ENCODE measurements around the gene FARS2. TPM values are rescaled to one million over a fixed set of nuclear protein-coding genes. Genes with fewer than 3 reads are reported as not detected.

Gene FARS2
- total and polyA plus RNA-seq, 2 donors (not counting 3 experiments of a cell fraction or from before 2014, with no cell fraction given): 20.2 to 20.5 TPM

- no peak for FAIRE-seq
- no peaks in the 10 kb centered on the region for H3K79me2 ChIP-seq (ENCODE audit: control insufficient read depth, insufficient read depth, low read length)
- no peaks in the 10 kb centered on the region for H3K9me1 ChIP-seq (replicated peaks; ENCODE audit: control insufficient read depth, extremely low read depth, insufficient read depth, low read length)
- no peaks in the 10 kb centered on the region for H4K20me1 ChIP-seq (replicated peaks; ENCODE audit: control insufficient read depth, extremely low read depth, insufficient read depth, low read length)
- no peak overlapping the region for H3K4me3 ChIP-seq (replicated peaks in 1 of 3; ENCODE audit: insufficient read depth in 1 of 3, low read depth in 1 of 3, low read length in 3 of 3)
- no peak for DNase-seq (ENCODE audit: low read depth, low spot score)
- H3K9ac ChIP-seq (replicated peaks; ENCODE audit: extremely low read depth, insufficient read depth, low read length): no peak overlapping the region
- dilution Hi-C loops (cut with MboI; ENCODE audit: extremely low pct_ligation_motif_present, low sequenced_read_pairs) (no loop called here), intact Hi-C loops (cut with micrococcal nuclease) (no loop called here)
- H3K4me1 ChIP-seq (ENCODE audit: control insufficient read depth, extremely low read depth, insufficient read depth, low read length): no peaks in the 10 kb centered on the region
- CTCF ChIA-PET: no interaction called here
- no peak overlapping the region for H3K27ac ChIP-seq (ENCODE audit: insufficient read depth, low read depth, low read length)
- no TSS peak for BruUV-seq (replicated peaks)
- no peak overlapping the region for H3K4me2 ChIP-seq (ENCODE audit: insufficient read depth, low read length)
- peaks cover 0 to 4% of the 10 kb centered on the region in 2 experiments for H3K36me3 ChIP-seq (ENCODE audit: control insufficient read depth in 2 of 2, extremely low read depth in 1 of 2, insufficient read depth in 2 of 2, low read length in 2 of 2)
- POLR2A ChIA-PET: no interaction called here
- H2AFZ ChIP-seq (ENCODE audit: low read depth, low read length): no peak overlapping the region
- H3K27me3 ChIP-seq (ENCODE audit: control insufficient read depth in 2 of 2, insufficient read depth in 2 of 2, low read length in 2 of 2): no peaks in the 10 kb centered on the region
- H3K9me3 ChIP-seq (replicated peaks; ENCODE audit: control insufficient read depth, insufficient read depth, low read length): no peaks in the 10 kb centered on the region
- TF ChIP-seq POLR2A (IDR thresholded peaks at IDR 0.05; ENCODE audit: low read depth, low read length) (no peak), GATA2 (IDR thresholded peaks at IDR 0.05; ENCODE audit: insufficient read depth, insufficient read length, low read depth, low read length) (no peak), FOS (IDR thresholded peaks at IDR 0.05; ENCODE audit: borderline replicate concordance, insufficient read depth, low read length) (no peak), MAX (IDR thresholded peaks at IDR 0.05; ENCODE audit: insufficient read depth, insufficient read length) (no peak), CTCF (IDR thresholded peaks at IDR 0.05; ENCODE audit: extremely low read depth in 1 of 2, insufficient read depth in 1 of 2, low read depth in 1 of 2, low read length in 2 of 2) (no peak)
These were observed 23.0 kb upstream of the FARS2 start for GRCh38 chr6:5238336-5238735.

GRCh38 chr6:5241252-5241651 lies 20.1 kb upstream of the FARS2 start:
- H3K9ac ChIP-seq (replicated peaks; ENCODE audit: extremely low read depth, insufficient read depth, low read length): no peak overlapping the region
- no peak overlapping the region for H3K4me3 ChIP-seq (replicated peaks in 1 of 3; ENCODE audit: insufficient read depth in 1 of 3, low read depth in 1 of 3, low read length in 3 of 3)
- ChIA-PET CTCF (no interaction called here), POLR2A (no interaction called here)
- H3K4me2 ChIP-seq (ENCODE audit: insufficient read depth, low read length): no peak overlapping the region
- TF ChIP-seq EZH2 (IDR thresholded peaks at IDR 0.05; ENCODE audit: borderline replicate concordance, low read depth, low read length, severe bottlenecking) (no peak), MAX (IDR thresholded peaks at IDR 0.05; ENCODE audit: insufficient read depth, insufficient read length) (no peak), MYC (IDR thresholded peaks at IDR 0.05; ENCODE audit: low read depth, low read length) (no peak), POLR2A (IDR thresholded peaks at IDR 0.05; ENCODE audit: low read depth, low read length) (no peak), GATA2 (IDR thresholded peaks at IDR 0.05; ENCODE audit: insufficient read depth, insufficient read length, low read depth, low read length) (no peak), JUN (IDR thresholded peaks at IDR 0.05; ENCODE audit: borderline replicate concordance, insufficient read depth, insufficient read length, low read depth) (no peak), POLR2AphosphoS5 (IDR thresholded peaks at IDR 0.05; ENCODE audit: insufficient read depth, low read depth, low read length) (no peak), FOS (IDR thresholded peaks at IDR 0.05; ENCODE audit: borderline replicate concordance, insufficient read depth, low read length) (no peak), CTCF (IDR thresholded peaks at IDR 0.05; ENCODE audit: extremely low read depth in 1 of 2, insufficient read depth in 1 of 2, low read depth in 1 of 2, low read length in 2 of 2) (no peak)
- dilution Hi-C loops (cut with MboI; ENCODE audit: extremely low pct_ligation_motif_present, low sequenced_read_pairs) (no loop called here), intact Hi-C loops (cut with micrococcal nuclease) (no loop called here)
- H3K4me1 ChIP-seq (ENCODE audit: control insufficient read depth, extremely low read depth, insufficient read depth, low read length): no peaks in the 10 kb centered on the region
- no peaks in the 10 kb centered on the region for H3K9me3 ChIP-seq (replicated peaks; ENCODE audit: control insufficient read depth, insufficient read depth, low read length)
- DNase-seq (ENCODE audit: low read depth, low spot score) (no peak), FAIRE-seq (no peak)
- no peaks in the 10 kb centered on the region for H3K9me1 ChIP-seq (replicated peaks; ENCODE audit: control insufficient read depth, extremely low read depth, insufficient read depth, low read length)
- no peak overlapping the region for H2AFZ ChIP-seq (ENCODE audit: low read depth, low read length)
- H3K27ac ChIP-seq (ENCODE audit: insufficient read depth, low read depth, low read length): no peak overlapping the region
- H3K36me3 ChIP-seq (ENCODE audit: control insufficient read depth in 2 of 2, extremely low read depth in 1 of 2, insufficient read depth in 2 of 2, low read length in 2 of 2): peaks cover 0 to 2% of the 10 kb centered on the region in 2 experiments
- peaks cover 6% of the 10 kb centered on the region for H3K79me2 ChIP-seq (ENCODE audit: control insufficient read depth, insufficient read depth, low read length)
- H3K27me3 ChIP-seq (ENCODE audit: control insufficient read depth in 2 of 2, insufficient read depth in 2 of 2, low read length in 2 of 2): no peaks in the 10 kb centered on the region
- BruUV-seq (replicated peaks): no TSS peak
- H4K20me1 ChIP-seq (replicated peaks; ENCODE audit: control insufficient read depth, extremely low read depth, insufficient read depth, low read length): no peaks in the 10 kb centered on the region
